Activated T-cell treated with anti-CD3 and anti-CD28 coated beads for 24 hours (primary cell): ENCODE results near the gene CRIM1.

Experiments
- DNase-seq: peaks from one replicate; pipeline ENCODE4 v3.0.0-alpha.2; 2020; ENCODE audit warnings: low read depth

Gene CRIM1

DNA sequence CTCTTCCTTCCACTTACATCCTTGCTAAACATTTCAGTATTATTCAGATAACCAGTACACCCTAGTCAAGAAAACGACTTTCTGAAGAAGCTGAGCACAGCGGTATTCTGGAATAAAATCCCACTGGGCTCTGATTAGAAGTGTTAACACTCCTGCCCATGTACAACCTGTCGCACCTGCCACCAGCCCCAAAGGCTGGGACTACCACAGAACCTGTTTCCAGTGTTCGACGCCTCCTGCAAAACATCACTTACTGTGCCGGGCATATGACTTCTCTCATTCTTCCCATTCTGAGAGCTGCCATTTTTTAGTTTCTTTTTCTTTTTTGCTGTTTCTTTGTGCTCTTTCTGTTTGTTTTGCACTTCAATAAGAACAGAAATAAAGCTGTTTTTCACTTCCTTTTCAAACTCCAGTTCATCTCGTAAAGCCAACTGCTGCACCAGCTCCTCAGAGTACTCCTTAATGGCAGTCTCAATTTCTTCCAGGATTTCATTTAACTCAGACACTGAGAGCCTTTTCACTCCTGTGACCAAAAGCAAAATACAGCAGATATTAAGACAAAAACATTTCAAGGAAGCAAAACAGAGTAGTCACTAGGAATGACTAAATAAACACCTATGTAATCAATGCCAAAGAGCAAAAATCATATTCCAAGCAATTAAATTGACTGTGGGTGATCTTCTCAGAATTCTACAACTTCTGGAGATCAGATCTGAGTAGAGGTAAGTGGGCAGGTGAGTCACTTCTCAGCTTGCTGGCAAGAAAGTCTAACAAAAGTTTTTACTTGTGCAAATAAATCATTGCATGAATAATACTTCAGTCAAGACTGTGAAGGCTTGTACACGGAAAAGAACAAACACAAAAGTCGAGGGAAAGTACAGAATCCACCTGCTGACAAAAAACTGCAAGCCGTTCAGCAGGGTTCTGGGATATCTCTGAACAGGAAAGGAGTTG lies 223.0 kb downstream of the CRIM1 start:
- no peak for DNase-seq

DNA sequence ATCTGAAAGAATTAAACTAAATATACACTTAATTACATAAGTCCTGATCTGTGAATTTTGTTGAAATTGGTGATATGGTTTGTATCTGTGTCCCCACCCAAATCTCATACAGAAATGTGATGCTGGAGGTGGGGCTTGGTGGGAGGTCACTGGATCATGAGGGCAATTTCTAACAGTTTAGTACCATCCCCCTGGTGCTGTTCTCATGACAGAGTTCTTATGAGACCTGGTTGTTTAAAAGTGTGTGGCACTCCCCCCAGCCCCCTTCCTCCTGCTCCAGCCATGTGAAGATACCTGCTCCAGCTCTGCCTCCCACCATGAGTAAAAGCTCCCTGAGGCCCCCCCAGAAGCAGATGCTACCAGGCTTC lies 223.7 kb downstream of the CRIM1 start:
- no peak for DNase-seq

DNA sequence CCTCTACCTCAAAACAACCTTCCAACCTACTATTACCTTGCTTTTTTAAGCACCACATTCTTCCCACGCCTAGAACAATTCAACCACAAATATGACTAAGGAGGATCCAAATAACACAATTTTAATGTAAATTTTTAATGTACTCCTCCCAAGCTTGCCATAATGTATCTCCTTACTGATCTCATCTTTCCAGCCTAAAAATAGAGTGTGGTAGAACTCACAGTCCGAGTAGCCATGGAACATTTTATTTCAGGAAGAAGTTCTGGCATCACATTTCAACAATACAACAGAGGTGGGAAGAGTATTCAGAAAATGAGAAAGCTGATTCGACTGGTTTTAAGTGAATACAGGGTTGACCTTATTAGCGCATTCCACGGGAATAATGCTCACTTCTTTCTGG lies 227.0 kb downstream of the CRIM1 start:
- DNase-seq = no peak

DNA sequence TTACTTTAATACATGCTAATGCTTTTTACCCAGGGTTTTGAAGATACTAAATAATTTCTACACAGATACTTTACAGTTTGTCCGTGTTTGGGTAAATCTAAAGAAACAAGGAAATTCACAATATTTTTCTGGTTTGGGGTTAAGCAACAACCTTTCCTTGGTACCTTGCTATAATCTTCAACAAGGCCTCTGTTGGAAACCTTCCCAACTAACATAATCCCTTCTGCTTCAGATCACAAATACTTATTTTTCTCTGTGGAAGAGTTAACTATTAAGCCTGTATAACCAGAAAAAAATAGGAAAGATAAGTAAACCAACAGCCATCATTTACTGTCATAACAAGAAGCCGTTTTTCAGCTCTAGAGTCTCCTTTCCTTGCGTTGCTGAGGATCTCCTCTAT lies 227.4 kb downstream of the CRIM1 start:
- no peak for DNase-seq

DNA sequence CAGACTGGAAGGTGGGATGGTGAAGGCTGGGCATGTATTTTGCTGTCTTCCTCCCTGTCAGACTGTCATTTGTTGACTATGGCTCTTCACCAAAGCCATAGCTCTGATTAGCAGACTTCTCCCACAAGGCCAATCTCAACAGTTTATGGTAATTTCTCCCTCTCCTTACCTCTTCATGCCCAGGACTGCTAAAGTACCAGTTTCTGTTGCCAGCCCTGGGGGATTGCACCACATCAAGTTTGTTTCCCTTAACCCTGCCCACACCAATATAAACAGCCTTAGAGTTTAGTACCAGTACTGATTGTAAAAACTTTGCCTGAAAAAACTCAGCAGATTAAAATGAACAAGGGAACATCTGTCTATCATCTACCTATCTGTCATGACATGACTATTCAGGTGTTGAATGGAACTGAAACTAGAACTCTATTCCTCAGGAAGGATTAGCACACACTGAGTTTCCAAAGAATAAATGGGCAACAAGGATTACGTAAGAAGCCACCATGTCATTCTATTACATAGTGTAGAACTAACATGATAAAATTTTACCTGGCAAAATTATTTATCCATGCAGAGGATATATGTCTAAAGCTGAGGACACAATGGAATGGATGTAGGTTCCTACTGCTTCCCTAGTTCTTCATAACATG lies 228.7 kb downstream of the CRIM1 start:
- DNase-seq = no peak

DNA sequence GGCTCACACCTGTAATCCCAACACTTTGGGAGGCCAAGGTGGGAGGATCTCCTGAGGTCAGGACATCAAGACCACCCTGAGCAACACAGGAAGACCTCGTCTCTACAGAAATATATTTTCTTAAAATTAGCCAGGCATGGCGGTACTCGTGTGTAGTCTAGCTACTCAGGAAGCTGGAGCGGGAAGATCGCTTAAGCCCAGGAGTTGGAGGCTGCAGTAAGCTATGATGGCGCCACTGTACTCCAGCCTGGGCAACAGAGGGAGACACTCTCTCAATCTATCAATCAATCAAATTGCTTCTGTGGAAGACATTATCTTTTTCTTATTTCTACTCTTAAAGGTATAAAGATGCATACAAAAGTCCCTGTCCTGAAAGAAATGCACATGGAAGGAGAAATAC lies 231.1 kb downstream of the CRIM1 start:
- no peak for DNase-seq

DNA sequence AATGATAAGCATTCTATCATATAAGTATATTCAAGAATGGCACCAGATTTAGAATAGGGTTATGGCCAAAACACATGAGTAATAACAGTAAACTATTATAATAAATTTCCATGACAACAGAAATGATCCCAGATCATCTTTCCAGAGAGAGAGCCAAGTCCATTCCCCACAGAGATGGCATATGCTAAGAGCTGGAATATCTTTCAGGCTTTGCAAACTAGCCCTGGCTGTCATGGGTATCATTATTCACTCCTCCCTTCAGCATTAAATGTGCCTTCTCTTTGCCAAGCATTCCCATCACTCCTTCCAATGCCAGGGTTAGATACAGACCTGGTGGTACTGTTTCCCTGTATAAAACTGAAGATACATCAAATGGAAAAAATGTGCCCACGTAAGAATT lies 231.5 kb downstream of the CRIM1 start:
- DNase-seq = no peak

DNA sequence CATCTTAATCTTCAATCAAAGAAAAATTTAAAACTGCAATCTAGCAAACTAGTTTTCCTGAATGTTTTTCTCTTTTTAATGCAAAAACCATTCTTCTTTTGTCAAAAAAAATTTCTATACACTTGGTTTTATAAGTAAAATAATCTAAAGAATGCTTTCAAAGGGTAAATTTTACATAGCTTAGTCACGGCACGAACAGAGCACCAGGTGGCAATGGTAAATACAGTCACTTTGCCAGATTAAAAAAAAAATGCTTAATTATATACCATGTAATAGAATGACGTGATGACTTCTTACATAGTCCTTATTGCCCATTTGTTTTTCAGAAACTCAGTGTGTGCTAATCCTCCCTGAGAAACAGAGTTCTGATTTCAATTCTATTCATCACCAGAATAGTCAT lies 232.0 kb downstream of the CRIM1 start:
- no peak for DNase-seq

DNA sequence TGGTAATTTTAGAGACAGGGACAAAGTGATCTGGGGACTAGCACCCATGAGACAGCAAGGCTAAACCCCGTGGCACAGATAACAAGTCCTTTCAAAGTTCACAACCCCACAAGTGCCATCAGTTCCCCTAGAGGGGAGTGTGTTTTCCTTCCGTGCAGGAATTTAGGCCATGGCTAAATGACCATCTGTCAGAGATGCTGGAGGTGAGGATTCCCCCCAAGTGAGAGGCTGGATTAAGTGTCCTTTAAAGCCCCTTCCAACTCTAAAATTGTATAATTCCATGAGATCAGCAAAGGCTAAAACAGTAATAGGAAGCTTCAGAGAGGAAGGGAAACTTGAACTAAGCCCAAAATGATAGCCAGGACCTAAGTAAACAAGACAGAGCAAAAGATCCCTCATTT lies 233.7 kb downstream of the CRIM1 start:
- no peak for DNase-seq

DNA sequence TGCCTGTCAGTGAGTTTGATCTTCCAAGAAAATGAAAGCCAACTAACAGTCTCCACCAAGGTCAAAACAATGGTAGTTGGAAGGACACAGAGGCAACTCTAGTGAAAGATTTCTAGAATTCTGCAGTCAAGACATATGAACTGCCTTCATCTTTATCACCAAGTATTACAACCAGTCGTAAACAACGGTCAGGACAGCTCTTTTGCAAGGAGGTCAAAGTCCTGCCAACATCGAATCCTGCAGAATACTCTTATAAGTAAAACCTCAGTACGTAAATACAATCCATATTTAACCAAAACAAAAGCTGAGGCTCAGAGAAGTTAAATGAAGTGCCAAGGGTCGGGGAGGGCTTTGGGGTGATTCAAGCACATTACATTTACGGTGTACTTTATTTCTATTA lies 239.3 kb downstream of the CRIM1 start:
- no peak for DNase-seq

DNA sequence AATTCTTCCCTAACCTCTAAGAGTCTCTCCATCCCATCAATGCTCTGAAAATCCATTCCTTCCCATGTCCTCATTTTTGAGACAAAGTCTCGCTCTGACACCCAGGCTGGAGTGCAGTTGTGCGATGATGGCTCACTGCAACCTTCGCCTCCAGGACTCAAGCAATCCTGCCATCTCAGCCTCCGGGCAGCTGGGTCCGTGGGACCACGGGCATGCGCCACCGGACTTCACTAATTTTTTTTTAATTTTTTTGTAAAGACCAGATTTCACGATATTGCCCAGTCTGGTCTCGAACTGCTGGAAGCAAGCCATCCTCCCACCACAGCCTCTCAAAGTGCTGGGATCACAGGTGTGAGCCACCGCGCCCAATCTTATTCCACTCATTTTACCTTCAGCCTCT lies 240.8 kb downstream of the CRIM1 start:
- DNase-seq = no peak

DNA sequence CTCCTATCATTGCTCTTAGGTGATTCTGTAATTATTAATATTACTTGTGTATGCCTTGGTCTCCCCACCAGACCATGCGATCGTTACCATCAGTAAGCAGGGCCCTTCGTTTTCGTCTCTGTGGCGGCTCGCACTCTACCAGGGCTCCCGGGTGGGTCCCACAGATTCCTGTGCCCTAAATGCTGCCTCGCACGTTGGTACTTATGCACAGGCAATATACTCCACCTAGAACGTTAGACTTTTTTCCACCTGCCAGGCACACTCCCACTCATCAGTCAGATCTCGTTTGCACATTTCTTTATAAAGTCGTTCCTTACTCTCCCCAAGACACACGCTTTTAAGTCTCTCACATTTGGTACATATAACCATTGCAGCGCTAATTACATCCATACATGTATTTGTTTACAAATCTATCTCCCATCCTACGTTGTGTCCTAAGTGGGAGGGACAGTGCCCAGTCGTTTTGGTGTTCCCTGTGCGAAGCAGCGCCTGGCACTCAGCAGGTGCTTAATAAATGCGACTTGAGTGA lies 241.5 kb downstream of the CRIM1 start:
- DNase-seq = no peak

DNA sequence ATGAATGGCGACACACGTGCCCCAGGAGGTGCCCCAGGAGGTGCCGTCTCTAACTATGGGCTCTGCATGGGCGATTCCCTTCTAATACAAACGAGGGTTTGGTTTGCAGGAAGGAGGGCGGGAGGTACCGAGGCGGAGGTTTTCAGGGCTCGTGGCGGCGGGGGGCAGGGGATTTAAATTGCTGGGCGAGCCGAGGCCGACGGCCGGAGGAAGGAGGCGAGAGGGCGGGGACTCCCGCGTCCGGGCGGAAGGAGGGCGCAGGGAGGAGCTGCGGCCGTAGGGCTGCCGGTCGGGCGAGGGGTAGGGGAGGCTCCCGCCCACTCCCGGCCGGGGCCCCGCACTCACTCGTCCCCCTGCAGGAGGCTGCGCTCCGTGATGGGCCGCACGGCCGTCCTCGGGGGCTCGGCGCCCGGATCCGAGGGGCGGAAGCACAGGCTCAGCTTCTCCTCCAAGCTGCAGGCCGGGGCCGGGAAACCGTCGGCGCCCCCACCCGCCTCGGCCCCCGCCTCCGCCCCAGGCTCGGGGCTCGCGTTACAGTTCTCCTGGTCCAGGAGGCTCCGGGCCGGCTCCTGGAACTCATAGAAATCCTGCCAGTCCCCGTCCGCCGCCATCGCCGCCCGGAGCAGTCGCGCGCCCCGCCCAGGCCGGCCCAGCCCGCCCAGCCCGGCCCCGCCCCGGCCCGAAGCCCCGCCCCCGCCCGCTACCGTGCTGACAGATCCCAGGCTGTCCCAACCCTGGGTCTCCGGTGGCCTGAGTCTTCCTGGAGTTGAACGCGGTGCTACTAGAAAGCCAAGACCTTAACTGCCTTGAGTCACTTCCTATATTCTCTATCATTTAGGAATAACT lies 242.2 kb downstream of the CRIM1 start, which contains the start of gene FEZ2:
Gene FEZ2, minus strand, starts transcription at position 637 of the 846 bp plus-strand sequence. Its CDS starts 26 bp downstream, at position 611.
- DNase-seq = peak; percentile 64
